Keratinocyte (primary cell): ENCODE data around the gene CDKN2AIP.

Experiments
- EZH2 ChIP-seq: IDR thresholded peaks from one replicate; pipeline ENCODE4 v1.6.1; 2012; ENCODE audit warnings: inconsistent platforms, mild to moderate bottlenecking, low read length, moderate library complexity
- TF ChIP-seq, protein P1 (sequence below), 3 experiments: IDR thresholded peaks in 1 of 3; conservative IDR thresholded peaks in 1 of 3; optimal IDR thresholded peaks in 1 of 3; 2 replicates in 2 of 3; 3 replicates in 1 of 3; pipeline versions ENCODE3 to v1.5.1; 2011; ENCODE audit warnings: low read length in 3 of 3, mild to moderate bottlenecking in 3 of 3, moderate library complexity in 2 of 3, control low read depth in 1 of 3, inconsistent platforms in 1 of 3; ENCODE audit not compliant: insufficient read depth in 2 of 3; ENCODE audit errors: extremely low read depth in 1 of 3

DNA sequence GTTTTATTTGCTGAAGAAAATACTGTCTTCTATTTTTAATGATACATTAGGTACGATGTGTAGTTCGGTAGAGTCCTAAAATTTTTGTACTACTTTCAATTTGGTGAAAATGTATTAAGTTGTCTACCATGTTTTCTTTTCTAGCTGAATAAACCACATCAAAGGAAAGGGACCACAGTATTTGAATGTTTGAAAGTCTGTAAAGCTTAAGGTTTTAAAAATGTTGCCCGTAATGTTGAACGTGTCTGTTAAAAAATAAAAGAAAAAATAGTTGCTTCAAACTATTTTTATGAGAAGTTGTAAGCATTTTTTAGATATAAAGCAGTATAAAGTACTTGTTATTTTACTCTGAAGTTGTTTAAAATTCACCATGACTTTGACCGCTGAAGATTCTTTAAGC is 3.2 kb downstream of the CDKN2AIP start:
- no peak for TF ChIP-seq EZH2
- TF ChIP-seq, protein P1, sequence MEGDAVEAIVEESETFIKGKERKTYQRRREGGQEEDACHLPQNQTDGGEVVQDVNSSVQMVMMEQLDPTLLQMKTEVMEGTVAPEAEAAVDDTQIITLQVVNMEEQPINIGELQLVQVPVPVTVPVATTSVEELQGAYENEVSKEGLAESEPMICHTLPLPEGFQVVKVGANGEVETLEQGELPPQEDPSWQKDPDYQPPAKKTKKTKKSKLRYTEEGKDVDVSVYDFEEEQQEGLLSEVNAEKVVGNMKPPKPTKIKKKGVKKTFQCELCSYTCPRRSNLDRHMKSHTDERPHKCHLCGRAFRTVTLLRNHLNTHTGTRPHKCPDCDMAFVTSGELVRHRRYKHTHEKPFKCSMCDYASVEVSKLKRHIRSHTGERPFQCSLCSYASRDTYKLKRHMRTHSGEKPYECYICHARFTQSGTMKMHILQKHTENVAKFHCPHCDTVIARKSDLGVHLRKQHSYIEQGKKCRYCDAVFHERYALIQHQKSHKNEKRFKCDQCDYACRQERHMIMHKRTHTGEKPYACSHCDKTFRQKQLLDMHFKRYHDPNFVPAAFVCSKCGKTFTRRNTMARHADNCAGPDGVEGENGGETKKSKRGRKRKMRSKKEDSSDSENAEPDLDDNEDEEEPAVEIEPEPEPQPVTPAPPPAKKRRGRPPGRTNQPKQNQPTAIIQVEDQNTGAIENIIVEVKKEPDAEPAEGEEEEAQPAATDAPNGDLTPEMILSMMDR (optimal IDR thresholded peaks at IDR 0.05 in 1 of 3, IDR thresholded peaks at IDR 0.05 in 1 of 3, conservative IDR thresholded peaks at IDR 0.05 in 1 of 3; ENCODE audit: extremely low read depth in 1 of 3, insufficient read depth in 2 of 3, low read length in 3 of 3): no peak
